Parathyroid adenoma (tissue), 2 donors: ENCODE data around the gene BLOC1S5.

Experiments used
- H2AFZ ChIP-seq: fragments of 300-600 bp; sonication (generic); one replicate; pipeline ENCODE4 v1.7.0; 2017; ENCODE audit warnings: antibody characterized with exemption, mild to moderate bottlenecking
- H3K27ac ChIP-seq: fragments of 300-600 bp; sonication (generic); one replicate; pipeline ENCODE4 v1.7.0; 2017
- H3K27me3 ChIP-seq: fragments of 300-600 bp; sonication (generic); one replicate; pipeline ENCODE4 v1.7.0; 2017; ENCODE audit warnings: low read length; ENCODE audit not compliant: control insufficient read depth, insufficient read depth
- H3K36me3 ChIP-seq: fragments of 300-600 bp; sonication (generic); one replicate; pipeline ENCODE4 v1.7.0; 2017; ENCODE audit warnings: low read length; ENCODE audit not compliant: control insufficient read depth, insufficient read depth
- H3K4me1 ChIP-seq: fragments of 300-600 bp; sonication (generic); one replicate; pipeline ENCODE4 v1.7.0; 2017; ENCODE audit warnings: control low read depth
- H3K4me2 ChIP-seq: fragments of 300-600 bp; sonication (generic); one replicate; pipeline ENCODE4 v1.7.0; 2017; ENCODE audit warnings: low read length
- H3K4me3 ChIP-seq: fragments of 300-600 bp; sonication (generic); one replicate; pipeline ENCODE4 v1.7.0; 2017; ENCODE audit warnings: low read depth, low read length
- H3K79me2 ChIP-seq: fragments of 300-600 bp; sonication (generic); one replicate; pipeline ENCODE4 v1.7.0; 2017; ENCODE audit warnings: control low read depth
- H3K9ac ChIP-seq: fragments of 300-600 bp; sonication (generic); one replicate; pipeline ENCODE4 v1.7.0; 2017; ENCODE audit warnings: mild to moderate bottlenecking
- H3K9me3 ChIP-seq: fragments of 300-600 bp; sonication (generic); one replicate; pipeline ENCODE4 v1.7.0; 2017; ENCODE audit warnings: low read length; ENCODE audit not compliant: control insufficient read depth
- TF ChIP-seq, protein P1 (sequence below): fragments of 300-600 bp; sonication (generic); IDR thresholded peaks from one replicate; pipeline ENCODE4 v1.7.0; 2017; ENCODE audit warnings: antibody characterized with exemption, mild to moderate bottlenecking
- donor health status: primary hyperparathyroidism.

BLOC1S5 gene

DNA sequence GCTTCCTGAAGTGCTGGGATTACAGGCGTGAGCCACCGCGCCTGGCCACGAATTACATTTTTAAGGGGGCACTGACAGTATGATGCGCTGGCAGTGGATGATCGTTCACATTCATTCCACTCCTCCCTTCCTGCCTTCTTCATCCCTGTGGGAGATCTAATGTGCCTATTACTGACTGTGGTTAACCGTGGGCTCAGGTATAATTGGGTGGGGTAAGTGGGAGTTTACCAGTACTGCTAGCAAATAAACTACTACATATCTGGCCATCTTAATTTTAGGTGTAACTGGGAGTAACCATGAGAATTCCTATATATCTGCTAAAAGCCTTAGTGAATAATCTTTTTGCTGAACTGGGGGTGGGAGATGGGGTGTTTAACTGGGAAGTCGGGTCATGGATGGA, 6.5 kb upstream of the BLOC1S5 start:
- TF ChIP-seq, protein P1, sequence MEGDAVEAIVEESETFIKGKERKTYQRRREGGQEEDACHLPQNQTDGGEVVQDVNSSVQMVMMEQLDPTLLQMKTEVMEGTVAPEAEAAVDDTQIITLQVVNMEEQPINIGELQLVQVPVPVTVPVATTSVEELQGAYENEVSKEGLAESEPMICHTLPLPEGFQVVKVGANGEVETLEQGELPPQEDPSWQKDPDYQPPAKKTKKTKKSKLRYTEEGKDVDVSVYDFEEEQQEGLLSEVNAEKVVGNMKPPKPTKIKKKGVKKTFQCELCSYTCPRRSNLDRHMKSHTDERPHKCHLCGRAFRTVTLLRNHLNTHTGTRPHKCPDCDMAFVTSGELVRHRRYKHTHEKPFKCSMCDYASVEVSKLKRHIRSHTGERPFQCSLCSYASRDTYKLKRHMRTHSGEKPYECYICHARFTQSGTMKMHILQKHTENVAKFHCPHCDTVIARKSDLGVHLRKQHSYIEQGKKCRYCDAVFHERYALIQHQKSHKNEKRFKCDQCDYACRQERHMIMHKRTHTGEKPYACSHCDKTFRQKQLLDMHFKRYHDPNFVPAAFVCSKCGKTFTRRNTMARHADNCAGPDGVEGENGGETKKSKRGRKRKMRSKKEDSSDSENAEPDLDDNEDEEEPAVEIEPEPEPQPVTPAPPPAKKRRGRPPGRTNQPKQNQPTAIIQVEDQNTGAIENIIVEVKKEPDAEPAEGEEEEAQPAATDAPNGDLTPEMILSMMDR, result no peak
- no peaks in the 10 kb centered on the region for H3K79me2 ChIP-seq
- no peaks in the 10 kb centered on the region for H3K4me1 ChIP-seq

GRCh38 chr6:8069631-8070284, 5.6 kb upstream of the BLOC1S5 start:
- no peaks in the 10 kb centered on the region for H3K9me3 ChIP-seq
- H3K27ac ChIP-seq, result no peak overlapping the region
- H3K27me3 ChIP-seq, result no peaks in the 10 kb centered on the region
- H3K36me3 ChIP-seq, result no peaks in the 10 kb centered on the region
- H3K4me1 ChIP-seq, result no peaks in the 10 kb centered on the region
- no peak overlapping the region for H2AFZ ChIP-seq
- H3K9ac ChIP-seq, result no peak overlapping the region
- H3K79me2 ChIP-seq, result no peaks in the 10 kb centered on the region
- TF ChIP-seq, protein P1, result no peak
- H3K4me3 ChIP-seq, result no peak overlapping the region
- H3K4me2 ChIP-seq, result no peak overlapping the region

More for the DNA sequence above, 6.5 kb upstream of the BLOC1S5 start:
- Histone ChIP-seq H3K27ac (no peak overlapping the region), H3K4me2 (no peak overlapping the region), H2AFZ (no peak overlapping the region), H3K36me3 (no peaks in the 10 kb centered on the region), H3K4me3 (no peak overlapping the region), H3K27me3 (no peaks in the 10 kb centered on the region), H3K9me3 (no peaks in the 10 kb centered on the region), H3K9ac (no peak overlapping the region)

- TF ChIP-seq, protein P1, result no peak
- H3K9ac ChIP-seq, result no peak overlapping the region
- no peaks in the 10 kb centered on the region for H3K27me3 ChIP-seq
- no peaks in the 10 kb centered on the region for H3K79me2 ChIP-seq
- H3K4me2 ChIP-seq, result no peak overlapping the region
- no peaks in the 10 kb centered on the region for H3K9me3 ChIP-seq
- H3K4me1 ChIP-seq, result no peaks in the 10 kb centered on the region
- no peaks in the 10 kb centered on the region for H3K36me3 ChIP-seq
- no peak overlapping the region for H2AFZ ChIP-seq
- no peak overlapping the region for H3K27ac ChIP-seq
- no peak overlapping the region for H3K4me3 ChIP-seq
These were observed 5.0 kb upstream of the BLOC1S5 start for GRCh38 chr6:8069151-8069550.

DNA sequence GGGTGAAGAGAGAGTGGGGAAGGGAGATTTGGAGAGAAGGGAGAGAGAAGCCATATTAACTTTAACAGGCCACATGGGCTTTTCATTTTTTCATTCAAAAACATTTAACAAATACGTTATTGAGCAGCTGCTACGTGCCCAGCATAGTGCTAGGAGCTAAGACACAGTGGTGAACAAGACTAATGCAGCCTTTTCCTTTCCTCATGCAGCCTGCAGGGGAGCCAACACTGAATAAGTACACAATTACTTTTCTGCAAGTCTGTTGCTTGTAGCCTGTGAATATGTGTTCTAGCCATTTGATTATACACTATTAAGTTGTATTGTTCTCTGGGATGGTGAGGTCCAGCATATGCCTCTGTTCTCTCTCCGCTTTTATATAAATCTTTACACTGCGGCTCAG, 1.9 kb upstream of the BLOC1S5 start:
- Histone ChIP-seq H3K27ac (no peak overlapping the region), H3K4me2 (no peak overlapping the region), H3K9me3 (no peaks in the 10 kb centered on the region), H3K4me1 (no peaks in the 10 kb centered on the region), H2AFZ (no peak overlapping the region), H3K9ac (no peak overlapping the region), H3K4me3 (no peak overlapping the region), H3K27me3 (no peaks in the 10 kb centered on the region), H3K79me2 (no peaks in the 10 kb centered on the region), H3K36me3 (no peaks in the 10 kb centered on the region)
- TF ChIP-seq, protein P1, result no peak

DNA sequence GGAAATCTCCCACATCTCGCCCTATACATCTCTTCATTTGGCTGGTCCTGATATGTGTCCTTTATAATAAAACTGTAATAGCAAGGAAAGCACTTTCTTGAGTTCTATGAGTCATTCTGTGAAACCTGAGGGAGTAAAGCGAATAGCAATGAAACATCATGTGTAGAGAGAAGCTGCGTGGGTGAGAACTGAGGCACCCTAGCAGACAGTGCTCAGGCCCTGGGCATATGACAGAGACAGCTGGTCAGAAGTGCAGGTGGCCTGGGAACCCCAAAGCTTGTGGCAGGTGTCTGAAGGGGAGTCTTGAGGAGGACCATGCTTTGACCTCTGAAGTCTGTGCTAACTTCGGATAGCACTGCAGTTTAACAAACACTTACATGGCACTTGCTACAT, 1.3 kb upstream of the BLOC1S5 start:
- H3K4me3 ChIP-seq, result no peak overlapping the region
- TF ChIP-seq, protein P1, result no peak
- H3K27ac ChIP-seq, result no peak overlapping the region

More for the DNA sequence above, 1.3 kb upstream of the BLOC1S5 start:
- H2AFZ ChIP-seq, result no peak overlapping the region
- no peaks in the 10 kb centered on the region for H3K36me3 ChIP-seq
- H3K79me2 ChIP-seq, result no peaks in the 10 kb centered on the region
- H3K9me3 ChIP-seq, result no peaks in the 10 kb centered on the region
- no peaks in the 10 kb centered on the region for H3K27me3 ChIP-seq
- H3K4me1 ChIP-seq, result no peaks in the 10 kb centered on the region
- H3K4me2 ChIP-seq, result no peak overlapping the region
- no peak overlapping the region for H3K9ac ChIP-seq
